AG09309 (cell line): Measurements from ENCODE around the gene MMD2.

Experiments
- DNase-seq: peaks from one replicate; pipeline ENCODE4 v3.0.0-alpha.2; 2010; ENCODE audit warnings: low read depth
- H3K4me3 ChIP-seq: 2 replicates; pipeline ENCODE4 v1.5.1; 2011; ENCODE audit warnings: mild to moderate bottlenecking, low read depth, low read length, moderate library complexity; ENCODE audit not compliant: control insufficient read depth
- CTCF ChIP-seq: IDR thresholded peaks from 2 replicates; pipeline ENCODE4 v1.5.1; 2011; ENCODE audit warnings: mild to moderate bottlenecking, low read depth, low read length, inconsistent platforms; ENCODE audit not compliant: insufficient read depth, control insufficient read depth; ENCODE audit errors: missing control alignments

The MMD2 gene

GRCh38 chr7:4958477-4959301 is at the start of gene MMD2:
TSS of gene MMD2 (minus strand) at chr7:4959187. CDS start at chr7:4959017, 170 bp downstream.
- no peak for DNase-seq
- no peak within 1 kb of the TSS for H3K4me3 ChIP-seq
- no peak for TF ChIP-seq CTCF

- no peak for DNase-seq
- no peak for TF ChIP-seq CTCF
Observed at GRCh38 chr7:5005066-5005465, 46.1 kb upstream of the MMD2 start.

GRCh38 chr7:5001911-5002310 is 42.9 kb upstream of the MMD2 start:
- no peak for TF ChIP-seq CTCF
- DNase-seq: no peak
- H3K4me3 ChIP-seq: no peak overlapping the region

More at GRCh38 chr7:5005066-5005465, 46.1 kb upstream of the MMD2 start:
- H3K4me3 ChIP-seq: no peak overlapping the region

GRCh38 chr7:5001003-5001402 is 42.0 kb upstream of the MMD2 start:
- no peak overlapping the region for H3K4me3 ChIP-seq
- DNase-seq: no peak
- no peak for TF ChIP-seq CTCF

- no peak for DNase-seq
- no peak overlapping the region for H3K4me3 ChIP-seq
- no peak for TF ChIP-seq CTCF
Observed at GRCh38 chr7:4999369-4999950, 40.5 kb upstream of the MMD2 start.

- DNase-seq: no peak
- TF ChIP-seq CTCF: no peak
Observed at GRCh38 chr7:4998910-4999309, 39.9 kb upstream of the MMD2 start.

GRCh38 chr7:4998244-4998643 is 39.3 kb upstream of the MMD2 start:
- no peak overlapping the region for H3K4me3 ChIP-seq
- no peak for DNase-seq
- TF ChIP-seq CTCF: no peak

More at GRCh38 chr7:4998910-4999309, 39.9 kb upstream of the MMD2 start:
- H3K4me3 ChIP-seq: no peak overlapping the region
